Measurements from ENCODE around the gene VENTX. TPM values are rescaled to one million over a fixed set of nuclear protein-coding genes. Genes with fewer than 3 reads are reported as not detected.

VENTX gene
- total and polyA plus RNA-seq, 5 experiments from 2014 or later, result not detected

- Mint-ChIP-seq H3K36me3 (peaks cover 0 to 3% (median 0%) of the 10 kb centered on the region in 3 donors), H3K9me3 (no peaks in the 10 kb centered on the region), H3K27me3 (no peaks in the 10 kb centered on the region), H3K27ac (no peak overlapping the region), H3K4me1 (peaks cover 0 to 13% (median 13%) of the 10 kb centered on the region in 4 donors), H3K4me3 (no peak overlapping the region)
- no peak for ATAC-seq
- POLR2A ChIA-PET, result no interaction called here
- no peak for DNase-seq
These were observed 32.5 kb downstream of the VENTX start for GRCh38 chr10:133270204-133270603.

- DNase-seq (no peak), ATAC-seq (no peak)
- Mint-ChIP-seq H3K27ac (no peak overlapping the region), H3K27me3 (no peaks in the 10 kb centered on the region), H3K9me3 (no peaks in the 10 kb centered on the region), H3K4me3 (no peak overlapping the region), H3K4me1 (peaks cover 0 to 14% (median 13%) of the 10 kb centered on the region in 4 donors), H3K36me3 (peaks cover 0 to 3% (median 0%) of the 10 kb centered on the region in 3 donors)
- POLR2A ChIA-PET, result no interaction called here
These were observed 33.2 kb downstream of the VENTX start for GRCh38 chr10:133270773-133271297.

- Mint-ChIP-seq H3K36me3 (peaks cover 0 to 3% (median 0%) of the 10 kb centered on the region in 3 donors), H3K4me1 (peaks cover 0 to 19% (median 15%) of the 10 kb centered on the region in 4 donors), H3K27me3 (no peaks in the 10 kb centered on the region), H3K27ac (no peak overlapping the region), H3K4me3 (no peak overlapping the region), H3K9me3 (no peaks in the 10 kb centered on the region)
- POLR2A ChIA-PET, result no interaction called here
- DNase-seq (no peak), ATAC-seq (no peak)
These were observed 34.1 kb downstream of the VENTX start for GRCh38 chr10:133271521-133272300.

- H3K4me3 Mint-ChIP-seq, result no peak overlapping the region
- DNase-seq (no peak), ATAC-seq (no peak)
- H3K27me3 Mint-ChIP-seq, result no peaks in the 10 kb centered on the region
- H3K4me1 Mint-ChIP-seq, result peaks cover 0 to 19% (median 15%) of the 10 kb centered on the region in 4 donors
- peak overlapping the region in 1 of 10 donors; percentile 44 for H3K27ac Mint-ChIP-seq
- H3K9me3 Mint-ChIP-seq, result no peaks in the 10 kb centered on the region
- POLR2A ChIA-PET, result interaction anchor here (5.3 kb wide), 1 partner anchor 9 kb away, joined by 39 read pairs; no protein-coding TSS in a partner anchor
- H3K36me3 Mint-ChIP-seq, result peaks cover 0 to 3% (median 0%) of the 10 kb centered on the region in 3 donors
These were observed 34.8 kb downstream of the VENTX start for GRCh38 chr10:133272301-133272963.

- Mint-ChIP-seq H3K4me1 (peaks cover 0 to 22% (median 19%) of the 10 kb centered on the region in 4 donors), H3K9me3 (no peaks in the 10 kb centered on the region), H3K27me3 (no peaks in the 10 kb centered on the region), H3K36me3 (peaks cover 0 to 3% (median 0%) of the 10 kb centered on the region in 3 donors), H3K27ac (peak overlapping the region in 2 of 10 donors; percentile 14 to 49), H3K4me3 (no peak overlapping the region)
- POLR2A ChIA-PET, result interaction anchor here (5.3 kb wide), 1 partner anchor 9 kb away, joined by 39 read pairs; no protein-coding TSS in a partner anchor
- DNase-seq (no peak), ATAC-seq (no peak)
These were observed 35.3 kb downstream of the VENTX start for GRCh38 chr10:133272964-133273420.

GRCh38 chr10:133273534-133274143 lies 36.0 kb downstream of the VENTX start:
- ATAC-seq (no peak), DNase-seq (no peak)
- peaks cover 2 to 29% (median 26%) of the 10 kb centered on the region in 4 donors for H3K4me1 Mint-ChIP-seq
- H3K27me3 Mint-ChIP-seq, result no peaks in the 10 kb centered on the region
- H3K4me3 Mint-ChIP-seq, result peak overlapping the region in 1 of 10 donors; percentile 18
- no peaks in the 10 kb centered on the region for H3K9me3 Mint-ChIP-seq
- POLR2A ChIA-PET, result interaction anchor here (5.3 kb wide), 1 partner anchor 10 kb away, joined by 39 read pairs; no protein-coding TSS in a partner anchor
- H3K36me3 Mint-ChIP-seq, result peaks cover 0 to 3% (median 0%) of the 10 kb centered on the region in 3 donors
- H3K27ac Mint-ChIP-seq, result peak overlapping the region in 4 of 10 donors; percentile 14 to 52 (median 42)

GRCh38 chr10:133274751-133275683 lies 37.4 kb downstream of the VENTX start:
- no peaks in the 10 kb centered on the region for H3K9me3 Mint-ChIP-seq

GRCh38 chr10:133275684-133276092 lies 38.0 kb downstream of the VENTX start:
- Mint-ChIP-seq H3K36me3 (peaks cover 0 to 2% (median 0%) of the 10 kb centered on the region in 3 donors), H3K9me3 (no peaks in the 10 kb centered on the region), H3K4me1 (peaks cover 4 to 45% (median 34%) of the 10 kb centered on the region in 4 donors), H3K27ac (peak overlapping the region; percentile 60 to 95 (median 90)), H3K27me3 (no peaks in the 10 kb centered on the region), H3K4me3 (peak overlapping the region; percentile 79 to 88 (median 85))
- peak in 5 of 10 donors; percentile 35 to 45 (median 40) for DNase-seq
- POLR2A ChIA-PET, result interaction anchor here (0.6 to 5.3 kb wide), 5 partner anchors 12 to 176 kb away, joined by 3 to 39 read pairs (median 6); no protein-coding TSS in a partner anchor
- ATAC-seq, result peak; percentile 38 to 51

More at GRCh38 chr10:133274751-133275683, 37.4 kb downstream of the VENTX start:
- POLR2A ChIA-PET, result interaction anchor here (0.6 to 5.3 kb wide), 5 partner anchors 11 to 175 kb away, joined by 3 to 39 read pairs (median 6); no protein-coding TSS in a partner anchor
- Mint-ChIP-seq H3K27ac (peak overlapping the region; percentile 60 to 95 (median 90)), H3K36me3 (peaks cover 0 to 3% (median 0%) of the 10 kb centered on the region in 3 donors), H3K4me3 (peak overlapping the region; percentile 79 to 88 (median 85)), H3K27me3 (no peaks in the 10 kb centered on the region), H3K4me1 (peaks cover 4 to 42% (median 34%) of the 10 kb centered on the region in 4 donors)
- ATAC-seq (peak; percentile 65 to 73), DNase-seq (peak; percentile 61 to 89 (median 72))

GRCh38 chr10:133276100-133276434 lies 38.4 kb downstream of the VENTX start:
- H3K27ac Mint-ChIP-seq, result peak overlapping the region; percentile 43 to 95 (median 90)
- no peaks in the 10 kb centered on the region for H3K27me3 Mint-ChIP-seq
- peak overlapping the region; percentile 79 to 88 (median 85) for H3K4me3 Mint-ChIP-seq
- H3K4me1 Mint-ChIP-seq, result peaks cover 4 to 45% (median 34%) of the 10 kb centered on the region in 4 donors
- peak in 1 of 10 donors; percentile 4 for DNase-seq
- peaks cover 0 to 2% (median 0%) of the 10 kb centered on the region in 3 donors for H3K36me3 Mint-ChIP-seq
- no peaks in the 10 kb centered on the region for H3K9me3 Mint-ChIP-seq
- no peak for ATAC-seq
- POLR2A ChIA-PET, result interaction anchor here (0.6 to 5.3 kb wide), 4 partner anchors 12 to 188 kb away, joined by 3 to 39 read pairs (median 6); no protein-coding TSS in a partner anchor

- peaks cover 4 to 45% (median 34%) of the 10 kb centered on the region in 4 donors for H3K4me1 Mint-ChIP-seq
These were observed 39.0 kb downstream of the VENTX start, which contains the start of gene ADAM8 for GRCh38 chr10:133276435-133277201. Gene ADAM8, minus strand, starts transcription at chr10:133276868. Its CDS starts 51 bp downstream, at chr10:133276817.

More at GRCh38 chr10:133276435-133277201, 39.0 kb downstream of the VENTX start, which contains the start of gene ADAM8:
- ATAC-seq, result peak; percentile 29 to 53
- Mint-ChIP-seq H3K4me3 (peak within 1 kb of the TSS; percentile 79 to 88 (median 85)), H3K9me3 (no peaks in the 10 kb centered on the region), H3K27ac (peak within 1 kb of the TSS; percentile 43 to 99 (median 90)), H3K36me3 (peaks cover 0 to 2% (median 0%) of the 10 kb centered on the region in 3 donors), H3K27me3 (no peaks in the 10 kb centered on the region)
- peak in 9 of 10 donors; percentile 33 to 71 (median 47) for DNase-seq
- POLR2A ChIA-PET, result interaction anchor here (0.6 to 5.3 kb wide), 6 partner anchors 13 to 187 kb away, joined by 3 to 39 read pairs (median 5); partner anchors contain the start of genes TUBGCP2 and ZNF511
